Esophagus squamous epithelium (tissue), 4 donors: ENCODE data around the gene STON2.

Experiments used
- CTCF ChIP-seq, 6 experiments: fragments of 450-650 bp in 4 of 6; fragments of 200-600 bp in 2 of 6; sonication (generic) in 2 of 6; IDR thresholded peaks; one replicate each; pipeline ENCODE4 v1.5.1; 2016 to 2019; ENCODE audit warnings: antibody characterized with exemption in 6 of 6, mild to moderate bottlenecking in 4 of 6, moderate library complexity in 4 of 6
- POLR2A ChIP-seq, 4 donors: fragments of 450-650 bp; IDR thresholded peaks; one replicate each; pipeline ENCODE4 v1.6.1; 2017; ENCODE audit warnings: antibody characterized with exemption in 4 of 4, mild to moderate bottlenecking in 4 of 4, moderate library complexity in 3 of 4

- no peak for TF ChIP-seq CTCF (IDR thresholded peaks at IDR 0.05)
- TF ChIP-seq POLR2A (IDR thresholded peaks at IDR 0.05), result no peak
Observed at GRCh38 chr14:81385886-81386285, 14.2 kb downstream of the STON2 start.
